Measurements from ENCODE around the gene TSPAN5.
A peak's percentile ranks its signal among the peaks of the same experiment; 100 is the strongest.

TSPAN5 gene

GRCh38 chr4:98662626-98663225 lies 4.3 kb upstream of the TSPAN5 start:
- H3K9me3 ChIP-seq (ENCODE audit: control insufficient read depth in 5 of 5, low read length in 5 of 5), result no peaks in the 10 kb centered on the region
- no peak overlapping the region for H3K27ac ChIP-seq (ENCODE audit: low read depth, low read length)
- H3K9ac ChIP-seq (ENCODE audit: low read length in 5 of 5), result no peak overlapping the region
- no peak overlapping the region for H3K4me3 ChIP-seq (ENCODE audit: low read depth in 1 of 5, low read length in 5 of 5)
- H3K4me1 ChIP-seq (ENCODE audit: control insufficient read depth in 5 of 5, insufficient read depth in 5 of 5, low read length in 5 of 5), result peaks cover 0 to 19% (median 13%) of the 10 kb centered on the region in 5 donors
- no peaks in the 10 kb centered on the region for H3K36me3 ChIP-seq (ENCODE audit: control insufficient read depth in 5 of 5, insufficient read depth in 5 of 5, low read length in 5 of 5)
- H3K27me3 ChIP-seq (ENCODE audit: control insufficient read depth in 5 of 5, insufficient read depth in 4 of 5, low read length in 5 of 5), result peaks cover 0 to 1% (median 0%) of the 10 kb centered on the region in 5 donors

GRCh38 chr4:98662055-98662453 lies 3.6 kb upstream of the TSPAN5 start:
- Histone ChIP-seq H3K4me3 (ENCODE audit: low read depth in 1 of 5, low read length in 5 of 5) (no peak overlapping the region), H3K27ac (ENCODE audit: low read depth, low read length) (no peak overlapping the region), H3K27me3 (ENCODE audit: control insufficient read depth in 5 of 5, insufficient read depth in 4 of 5, low read length in 5 of 5) (peaks cover 0 to 7% (median 3%) of the 10 kb centered on the region in 5 donors), H3K9ac (ENCODE audit: low read length in 5 of 5) (no peak overlapping the region), H3K36me3 (ENCODE audit: control insufficient read depth in 5 of 5, insufficient read depth in 5 of 5, low read length in 5 of 5) (no peaks in the 10 kb centered on the region), H3K9me3 (ENCODE audit: control insufficient read depth in 5 of 5, low read length in 5 of 5) (no peaks in the 10 kb centered on the region), H3K4me1 (ENCODE audit: control insufficient read depth in 5 of 5, insufficient read depth in 5 of 5, low read length in 5 of 5) (peaks cover 0 to 26% (median 19%) of the 10 kb centered on the region in 5 donors)

GRCh38 chr4:98661371-98662054 lies 3.1 kb upstream of the TSPAN5 start:
- Histone ChIP-seq H3K9ac (ENCODE audit: low read length in 5 of 5) (no peak overlapping the region), H3K27ac (ENCODE audit: low read depth, low read length) (no peak overlapping the region), H3K27me3 (ENCODE audit: control insufficient read depth in 5 of 5, insufficient read depth in 4 of 5, low read length in 5 of 5) (peaks cover 0 to 12% (median 3%) of the 10 kb centered on the region in 5 donors), H3K36me3 (ENCODE audit: control insufficient read depth in 5 of 5, insufficient read depth in 5 of 5, low read length in 5 of 5) (no peaks in the 10 kb centered on the region), H3K4me1 (ENCODE audit: control insufficient read depth in 5 of 5, insufficient read depth in 5 of 5, low read length in 5 of 5) (peaks cover 0 to 30% (median 22%) of the 10 kb centered on the region in 5 donors), H3K4me3 (ENCODE audit: low read depth in 1 of 5, low read length in 5 of 5) (no peak overlapping the region), H3K9me3 (ENCODE audit: control insufficient read depth in 5 of 5, low read length in 5 of 5) (no peaks in the 10 kb centered on the region)

GRCh38 chr4:98659741-98660462 lies 1.5 kb upstream of the TSPAN5 start:
- H3K9me3 ChIP-seq (ENCODE audit: control insufficient read depth in 5 of 5, low read length in 5 of 5), result no peaks in the 10 kb centered on the region
- H3K36me3 ChIP-seq (ENCODE audit: control insufficient read depth in 5 of 5, insufficient read depth in 5 of 5, low read length in 5 of 5), result no peaks in the 10 kb centered on the region
- no peak overlapping the region for H3K9ac ChIP-seq (ENCODE audit: low read length in 5 of 5)
- peaks cover 7 to 26% (median 14%) of the 10 kb centered on the region in 5 donors for H3K27me3 ChIP-seq (ENCODE audit: control insufficient read depth in 5 of 5, insufficient read depth in 4 of 5, low read length in 5 of 5)
- H3K27ac ChIP-seq (ENCODE audit: low read depth, low read length), result no peak overlapping the region
- H3K4me1 ChIP-seq (ENCODE audit: control insufficient read depth in 5 of 5, insufficient read depth in 5 of 5, low read length in 5 of 5), result peaks cover 0 to 30% (median 22%) of the 10 kb centered on the region in 5 donors
- no peak overlapping the region for H3K4me3 ChIP-seq (ENCODE audit: low read depth in 1 of 5, low read length in 5 of 5)

DNA sequence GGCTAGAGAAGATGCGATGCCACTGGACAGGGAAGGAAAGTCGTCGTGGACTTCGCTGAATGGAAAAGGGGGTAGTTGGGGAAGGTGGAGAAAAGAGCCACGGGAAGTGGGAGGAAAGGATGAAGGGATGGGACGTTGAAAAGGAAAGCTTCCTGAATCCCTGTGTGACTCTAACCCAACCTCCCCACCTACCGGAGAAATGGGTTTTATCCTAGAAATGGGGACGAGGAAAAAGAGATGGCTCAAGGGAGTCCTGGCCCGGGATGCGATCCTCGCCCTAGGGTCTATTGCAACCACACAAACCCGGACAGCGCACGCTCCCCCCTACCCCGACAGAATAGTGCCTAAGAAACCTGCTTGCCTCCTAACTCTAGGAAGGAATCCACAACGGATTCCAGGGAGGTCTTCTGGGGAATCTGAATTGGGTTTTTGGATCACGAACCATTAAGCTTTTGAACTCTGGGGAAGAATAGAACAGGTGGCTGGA lies 738 bp upstream of the TSPAN5 start:
- H3K4me3 ChIP-seq (ENCODE audit: low read depth in 1 of 5, low read length in 5 of 5), result peak overlapping the region; percentile 71 to 78 (median 72)
- H3K9ac ChIP-seq (ENCODE audit: low read length in 5 of 5), result peak overlapping the region in 1 of 5 donors; percentile 35
- no peaks in the 10 kb centered on the region for H3K36me3 ChIP-seq (ENCODE audit: control insufficient read depth in 5 of 5, insufficient read depth in 5 of 5, low read length in 5 of 5)
- H3K27ac ChIP-seq (ENCODE audit: low read depth, low read length), result no peak overlapping the region
- H3K9me3 ChIP-seq (ENCODE audit: control insufficient read depth in 5 of 5, low read length in 5 of 5), result no peaks in the 10 kb centered on the region
- H3K27me3 ChIP-seq (ENCODE audit: control insufficient read depth in 5 of 5, insufficient read depth in 4 of 5, low read length in 5 of 5), result peaks cover 7 to 26% (median 14%) of the 10 kb centered on the region in 5 donors
- peaks cover 0 to 30% (median 22%) of the 10 kb centered on the region in 5 donors for H3K4me1 ChIP-seq (ENCODE audit: control insufficient read depth in 5 of 5, insufficient read depth in 5 of 5, low read length in 5 of 5)

GRCh38 chr4:98657531-98658286 lies 702 bp downstream of the TSPAN5 start:
- Histone ChIP-seq H3K9ac (ENCODE audit: low read length in 5 of 5) (peak overlapping the region in 2 of 5 donors; percentile 38 to 66), H3K4me3 (ENCODE audit: low read depth in 1 of 5, low read length in 5 of 5) (peak overlapping the region; percentile 71 to 88 (median 80)), H3K36me3 (ENCODE audit: control insufficient read depth in 5 of 5, insufficient read depth in 5 of 5, low read length in 5 of 5) (no peaks in the 10 kb centered on the region), H3K27ac (ENCODE audit: low read depth, low read length) (no peak overlapping the region), H3K4me1 (ENCODE audit: control insufficient read depth in 5 of 5, insufficient read depth in 5 of 5, low read length in 5 of 5) (peaks cover 0 to 26% (median 22%) of the 10 kb centered on the region in 5 donors), H3K27me3 (ENCODE audit: control insufficient read depth in 5 of 5, insufficient read depth in 4 of 5, low read length in 5 of 5) (peaks cover 7 to 26% (median 14%) of the 10 kb centered on the region in 5 donors), H3K9me3 (ENCODE audit: control insufficient read depth in 5 of 5, low read length in 5 of 5) (no peaks in the 10 kb centered on the region)

GRCh38 chr4:98656886-98657285 lies 1.5 kb downstream of the TSPAN5 start:
- H3K4me3 ChIP-seq (ENCODE audit: low read depth in 1 of 5, low read length in 5 of 5), result peak overlapping the region in 4 of 5 donors; percentile 71 to 88 (median 80)
- H3K27me3 ChIP-seq (ENCODE audit: control insufficient read depth in 5 of 5, insufficient read depth in 4 of 5, low read length in 5 of 5), result peaks cover 7 to 26% (median 14%) of the 10 kb centered on the region in 5 donors
- no peak overlapping the region for H3K27ac ChIP-seq (ENCODE audit: low read depth, low read length)
- H3K9me3 ChIP-seq (ENCODE audit: control insufficient read depth in 5 of 5, low read length in 5 of 5), result no peaks in the 10 kb centered on the region
- H3K9ac ChIP-seq (ENCODE audit: low read length in 5 of 5), result no peak overlapping the region
- peaks cover 0 to 26% (median 22%) of the 10 kb centered on the region in 5 donors for H3K4me1 ChIP-seq (ENCODE audit: control insufficient read depth in 5 of 5, insufficient read depth in 5 of 5, low read length in 5 of 5)
- H3K36me3 ChIP-seq (ENCODE audit: control insufficient read depth in 5 of 5, insufficient read depth in 5 of 5, low read length in 5 of 5), result no peaks in the 10 kb centered on the region

DNA sequence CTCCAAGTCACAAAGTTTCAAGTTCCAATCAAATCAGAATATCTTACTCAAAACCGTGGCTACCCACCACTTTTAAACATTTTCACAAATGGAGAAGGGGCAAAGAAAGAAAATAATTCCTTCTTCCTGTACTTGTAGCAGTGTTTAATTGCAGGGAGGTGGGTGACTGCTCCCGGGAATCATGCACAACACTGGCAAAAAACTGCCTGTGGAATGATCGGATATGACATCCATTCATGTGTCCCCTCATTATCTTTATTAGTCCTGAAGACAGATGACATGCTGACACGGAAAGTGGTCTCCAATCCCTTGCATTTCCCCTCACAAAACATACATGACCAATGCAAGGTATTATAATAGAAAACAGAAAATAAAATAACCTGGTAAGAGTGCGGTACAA lies 2.0 kb downstream of the TSPAN5 start:
- Histone ChIP-seq H3K27me3 (ENCODE audit: control insufficient read depth in 5 of 5, insufficient read depth in 4 of 5, low read length in 5 of 5) (peaks cover 7 to 26% (median 14%) of the 10 kb centered on the region in 5 donors), H3K27ac (ENCODE audit: low read depth, low read length) (no peak overlapping the region), H3K9ac (ENCODE audit: low read length in 5 of 5) (no peak overlapping the region), H3K4me1 (ENCODE audit: control insufficient read depth in 5 of 5, insufficient read depth in 5 of 5, low read length in 5 of 5) (peaks cover 0 to 26% (median 22%) of the 10 kb centered on the region in 5 donors), H3K36me3 (ENCODE audit: control insufficient read depth in 5 of 5, insufficient read depth in 5 of 5, low read length in 5 of 5) (no peaks in the 10 kb centered on the region), H3K4me3 (ENCODE audit: low read depth in 1 of 5, low read length in 5 of 5) (no peak overlapping the region), H3K9me3 (ENCODE audit: control insufficient read depth in 5 of 5, low read length in 5 of 5) (no peaks in the 10 kb centered on the region)

Data from subcutaneous abdominal adipose tissue (tissue), 5 donors.